MCF 10A (cell line): ENCODE data around the gene TRAPPC11. TPM values are rescaled to one million over a fixed set of nuclear protein-coding genes. Genes with fewer than 3 reads are reported as not detected.

Experiments used
- BruUV-seq: library from RNA; stranded (reverse); fragments of 400-500 nt; replicated peaks from 2 replicates; lab custom pipeline; 2021; lab: Mats Ljungman, UMichigan
- CTCF ChIA-PET: fragments of 300-600 bp; sonication (Branson Sonifier 250); formaldehyde crosslinking; extraction: SDS; loops from one replicate; lab custom pipeline; 2021; ENCODE audit warnings: antibody characterized with exemption, inconsistent platforms; lab: Yijun Ruan, JAX
- POLR2A ChIA-PET: fragments of 300-600, 350-650 bp; sonication (Branson Sonifier 250); formaldehyde crosslinking; extraction: SDS; loops from one replicate; lab custom pipeline; 2020; ENCODE audit warnings: antibody characterized with exemption, inconsistent platforms; lab: Yijun Ruan, JAX
- DNase-seq: peaks from one replicate; pipeline ENCODE4 v3.0.0-alpha.2; 2018; ENCODE audit not compliant: unreplicated experiment
- H3K27ac Mint-ChIP-seq: one replicate; pipeline ENCODE4 v1.8.0; 2022; ENCODE audit warnings: mild to moderate bottlenecking, low read depth, mixed read lengths; ENCODE audit not compliant: unreplicated experiment
- H3K27me3 Mint-ChIP-seq: one replicate; pipeline ENCODE4 v1.8.0; 2022; ENCODE audit warnings: mixed read lengths; ENCODE audit not compliant: insufficient read depth, unreplicated experiment
- H3K36me3 Mint-ChIP-seq: one replicate; pipeline ENCODE4 v1.8.0; 2022; ENCODE audit warnings: mild to moderate bottlenecking, moderate library complexity, mixed read lengths; ENCODE audit not compliant: insufficient read depth, unreplicated experiment
- H3K4me1 Mint-ChIP-seq: one replicate; pipeline ENCODE4 v1.8.0; 2022; ENCODE audit warnings: mixed read lengths; ENCODE audit not compliant: insufficient read depth, unreplicated experiment
- H3K4me3 Mint-ChIP-seq: one replicate; pipeline ENCODE4 v1.8.0; 2022; ENCODE audit warnings: mild to moderate bottlenecking, moderate library complexity, mixed read lengths; ENCODE audit not compliant: unreplicated experiment
- H3K9me3 Mint-ChIP-seq: one replicate; pipeline ENCODE4 v1.8.0; 2022; ENCODE audit warnings: mixed read lengths; ENCODE audit not compliant: unreplicated experiment
- CTCF ChIP-seq: fragments of 200-600 bp; IDR thresholded peaks from one replicate; pipeline ENCODE4 v1.8.0; 2022; ENCODE audit warnings: antibody characterized with exemption, mild to moderate bottlenecking; ENCODE audit not compliant: unreplicated experiment
- intact Hi-C: fragments of 100-400 bp; cut with micrococcal nuclease; formaldehyde crosslinking; loops from 2 replicates; pipeline ENCODE4 v1.14.1; 2022
- total RNA-seq: library from RNA; stranded (reverse); gene quantifications from 2 replicates; pipeline ENCODE4 v1.2.3, GENCODE V29; 2022

The TRAPPC11 gene
- total RNA-seq, 1 experiment from 2014 or later: 29.4 TPM

GRCh38 chr4:183691897-183692296 is 32.8 kb downstream of the TRAPPC11 start:
- POLR2A ChIA-PET: no interaction called here
- DNase-seq: no peak
- TF ChIP-seq CTCF: no peak
- Mint-ChIP-seq H3K9me3 (no peaks in the 10 kb centered on the region), H3K27me3 (no peaks in the 10 kb centered on the region), H3K4me3 (no peak overlapping the region), H3K27ac (no peak overlapping the region), H3K36me3 (peaks cover 78% of the 10 kb centered on the region), H3K4me1 (no peaks in the 10 kb centered on the region)
- intact Hi-C loops: no loop called here
- no TSS peak for BruUV-seq
- CTCF ChIA-PET: interaction anchor here (0.7 kb wide), 1 partner anchor 17 kb away, joined by 4 read pairs; no protein-coding TSS in a partner anchor

- H3K36me3 Mint-ChIP-seq: peaks cover 88% of the 10 kb centered on the region
Observed at GRCh38 chr4:183698909-183699308, 39.8 kb downstream of the TRAPPC11 start.

GRCh38 chr4:183700407-183700806 is 41.3 kb downstream of the TRAPPC11 start:
- Mint-ChIP-seq H3K9me3 (no peaks in the 10 kb centered on the region), H3K27ac (no peak overlapping the region), H3K27me3 (no peaks in the 10 kb centered on the region), H3K36me3 (peaks cover 98% of the 10 kb centered on the region), H3K4me3 (no peak overlapping the region), H3K4me1 (no peaks in the 10 kb centered on the region)
- ChIA-PET CTCF (interaction anchor here (0.6 to 0.8 kb wide), 4 partner anchors 138 to 467 kb away, joined by 3 read pairs; no protein-coding TSS in a partner anchor), POLR2A (interaction anchor here (0.7 to 1.3 kb wide), 2 partner anchors 13 to 24 kb away, joined by 4 read pairs; no protein-coding TSS in a partner anchor)
- no TSS peak for BruUV-seq
- no peak for TF ChIP-seq CTCF
- intact Hi-C loops: no loop called here
- peak; percentile 2 for DNase-seq

More at GRCh38 chr4:183698909-183699308, 39.8 kb downstream of the TRAPPC11 start:
- CTCF ChIA-PET: interaction anchor here (0.6 to 0.7 kb wide), 2 partner anchors 15 to 457 kb away, joined by 3 read pairs; no protein-coding TSS in a partner anchor
- POLR2A ChIA-PET: interaction anchor here (0.7 to 1.0 kb wide), 2 partner anchors 15 to 38 kb away, joined by 3 read pairs; no protein-coding TSS in a partner anchor
- no peaks in the 10 kb centered on the region for H3K27me3 Mint-ChIP-seq
- DNase-seq: no peak
- no peak overlapping the region for H3K4me3 Mint-ChIP-seq
- no peak for TF ChIP-seq CTCF
- no peaks in the 10 kb centered on the region for H3K9me3 Mint-ChIP-seq
- BruUV-seq: no TSS peak
- intact Hi-C loops: no loop called here
- H3K27ac Mint-ChIP-seq: no peak overlapping the region
- no peaks in the 10 kb centered on the region for H3K4me1 Mint-ChIP-seq

- no peaks in the 10 kb centered on the region for H3K27me3 Mint-ChIP-seq
- H3K9me3 Mint-ChIP-seq: no peaks in the 10 kb centered on the region
- TF ChIP-seq CTCF: no peak
- H3K4me3 Mint-ChIP-seq: no peak overlapping the region
- ChIA-PET POLR2A (interaction anchor here (0.6 to 0.7 kb wide), 2 partner anchors 18 to 219 kb away, joined by 3 read pairs; no protein-coding TSS in a partner anchor), CTCF (no interaction called here)
- H3K4me1 Mint-ChIP-seq: no peaks in the 10 kb centered on the region
- BruUV-seq: no TSS peak
- peaks cover 97% of the 10 kb centered on the region for H3K36me3 Mint-ChIP-seq
- no peak overlapping the region for H3K27ac Mint-ChIP-seq
- intact Hi-C loops: no loop called here
- DNase-seq: no peak
Observed at GRCh38 chr4:183702492-183702891, 43.4 kb downstream of the TRAPPC11 start.
